ENCODE data around the gene MAN2B1. TPM values are rescaled to one million over a fixed set of nuclear protein-coding genes. Genes with fewer than 3 reads are reported as not detected.

MAN2B1 gene
- total and polyA plus RNA-seq, 2 of the 8 experiments (the other 6 are each of a cell fraction or from before 2014, with no cell fraction given), result 55.3 to 76.3 TPM

- no peak for DNase-seq (ENCODE audit: low read depth in 1 of 2, low spot score in 2 of 2)
- Histone ChIP-seq H3K79me2 (ENCODE audit: control insufficient read depth in 1 of 2, insufficient read depth in 2 of 2, low read length in 2 of 2) (no peaks in the 10 kb centered on the region), H3K4me3 (ENCODE audit: extremely low read depth in 1 of 4, insufficient read depth in 2 of 4, low read depth in 3 of 4, low read length in 4 of 4) (no peak overlapping the region), H3K36me3 (ENCODE audit: control insufficient read depth in 2 of 4, insufficient read depth in 4 of 4, low read length in 3 of 4) (peaks cover 33 to 70% (median 63%) of the 10 kb centered on the region in 4 experiments), H3K23ac (ENCODE audit: insufficient read length) (no peak overlapping the region), H3K14ac (ENCODE audit: insufficient read length) (no peak overlapping the region), H2BK12ac (ENCODE audit: low read depth, low read length) (no peak overlapping the region), H2AK5ac (ENCODE audit: low read depth, low read length) (no peak overlapping the region), H2BK5ac (ENCODE audit: low read depth, low read length) (no peak overlapping the region), H4K20me1 (replicated peaks in 1 of 2; ENCODE audit: control insufficient read depth in 1 of 2, insufficient read depth in 2 of 2, low read length in 2 of 2) (peaks cover 3 to 16% of the 10 kb centered on the region in 2 experiments), H4K91ac (replicated peaks; ENCODE audit: insufficient read length, low read length) (no peak overlapping the region), H3K18ac (ENCODE audit: extremely low read depth, low read length) (no peak overlapping the region), H3K9me3 (ENCODE audit: insufficient read depth in 2 of 2, low read depth in 1 of 2, low read length in 1 of 2) (no peaks in the 10 kb centered on the region), H2BK15ac (ENCODE audit: low read length) (no peak overlapping the region), H2BK20ac (ENCODE audit: low read length) (no peak overlapping the region), H3K79me1 (ENCODE audit: low read depth, low read length) (no peaks in the 10 kb centered on the region), H3K27me3 (replicated peaks in 1 of 4; ENCODE audit: control insufficient read depth in 3 of 4, extremely low read depth in 1 of 4, insufficient read depth in 3 of 4, low read length in 3 of 4) (no peaks in the 10 kb centered on the region), H3K4ac (replicated peaks; ENCODE audit: insufficient read length, low read depth, low read length) (no peak overlapping the region), H4K5ac (ENCODE audit: insufficient read length, low read depth, low read length) (no peak overlapping the region), H2AFZ (ENCODE audit: low read length) (no peak overlapping the region), H2BK120ac (replicated peaks; ENCODE audit: low read depth, low read length) (no peak overlapping the region), H3K4me1 (replicated peaks in 1 of 4; ENCODE audit: control insufficient read depth in 3 of 4, insufficient read depth in 4 of 4, low read length in 3 of 4) (no peaks in the 10 kb centered on the region), H3K23me2 (ENCODE audit: low read depth, low read length) (no peaks in the 10 kb centered on the region), H4K8ac (ENCODE audit: extremely low read depth, insufficient read depth, low read length) (no peak overlapping the region), H3K56ac (replicated peaks; ENCODE audit: insufficient read length, low read depth, low read length) (no peak overlapping the region), H3K4me2 (ENCODE audit: insufficient read depth in 1 of 2, low read depth in 2 of 2, low read length in 2 of 2) (no peak overlapping the region), H3K9ac (replicated peaks in 1 of 4; ENCODE audit: extremely low read depth in 1 of 4, low read depth in 3 of 4, low read length in 3 of 4) (no peak overlapping the region), H3K27ac (ENCODE audit: low read depth, low read length) (no peak overlapping the region)
- no peak for FAIRE-seq
- ChIA-PET POLR2A (ENCODE audit: partially characterized antibody) (interaction anchor here (0.6 to 6.7 kb wide), 7 partner anchors 12 to 117 kb away, joined by 3 to 50 read pairs (median 4); partner anchors contain the start of genes FBXW9 and TNPO2), CTCF (ENCODE audit: partially characterized antibody) (interaction anchor here (0.7 to 13.0 kb wide), 4 partner anchors 13 to 51 kb away, joined by 3 to 81 read pairs (median 8); no protein-coding TSS in a partner anchor)
- 92% methylated on average over 8 of the region's 8 CpGs; no CpG with 5 or more reads in 1 of the 2 experiments for WGBS, 2 experiments (ENCODE audit: extremely low coverage in 1 of 2, insufficient coverage in 1 of 2, insufficient read length in 1 of 2, insufficient replicate concordance in 2 of 2, low coverage in 1 of 2, low lambda C conversion rate in 2 of 2, missing lambda C conversion rate in 1 of 2)
- TF ChIP-seq TEAD4 (IDR thresholded peaks at IDR 0.05; ENCODE audit: low read depth, low read length), result no peak
- TF ChIP-seq SP1 (IDR thresholded peaks at IDR 0.05; ENCODE audit: low read depth, low read length), result no peak
- TF ChIP-seq EP300 (IDR thresholded peaks at IDR 0.05; ENCODE audit: borderline replicate concordance in 1 of 2, low read depth in 2 of 2, low read length in 2 of 2), result no peak
- TF ChIP-seq SUZ12 (IDR thresholded peaks at IDR 0.05; ENCODE audit: low read length), result no peak
- no peak for TF ChIP-seq SRF (IDR thresholded peaks at IDR 0.05; ENCODE audit: low read depth, low read length)
- TF ChIP-seq TAF1 (IDR thresholded peaks at IDR 0.05; ENCODE audit: low read depth, low read length), result no peak
- no peak for TF ChIP-seq RNF2 (IDR thresholded peaks at IDR 0.05; ENCODE audit: borderline replicate concordance, low read depth, low read length, missing control alignments, poor library complexity, severe bottlenecking)
- TF ChIP-seq RXRA (IDR thresholded peaks at IDR 0.05; ENCODE audit: insufficient read depth, low read depth, low read length), result no peak
- TF ChIP-seq RBBP5 (IDR thresholded peaks at IDR 0.05; ENCODE audit: borderline replicate concordance, low read depth, low read length), result no peak
- TF ChIP-seq TBP (IDR thresholded peaks at IDR 0.05; ENCODE audit: low read depth, low read length), result no peak
- no peak for TF ChIP-seq CTBP2 (IDR thresholded peaks at IDR 0.05; ENCODE audit: borderline replicate concordance, insufficient read depth, insufficient read length, low read length)
- TF ChIP-seq EZH2 (IDR thresholded peaks at IDR 0.05; ENCODE audit: low read depth, low read length, severe bottlenecking), result no peak
Measured at GRCh38 chr19:12708641-12709040, 42.1 kb upstream of the MAN2B1 start.
